Motor neuron (in vitro differentiated cells): ENCODE measurements around the gene ATP12A. TPM values are rescaled to one million over a fixed set of nuclear protein-coding genes. Genes with fewer than 3 reads are reported as not detected.
A peak's percentile ranks its signal among the peaks of the same experiment; 100 is the strongest.

Experiments
- ATAC-seq, 8 experiments: fragments of 200-7000 bp; cut with Tn5 transposase; replicated peaks in 6 of 8; 2 replicates each; pipeline ENCODE4 v1.8.0; 2021; ENCODE audit warnings: mild to moderate bottlenecking in 8 of 8, moderate library complexity in 8 of 8
- H3K27ac ChIP-seq, 2 donors: fragments of 250-450 bp; sonication (Bioruptor Pico); 2 replicates each; pipeline ENCODE4 v1.9.0; 2021; ENCODE audit warnings: antibody characterized with exemption in 2 of 2, mild to moderate bottlenecking in 2 of 2, moderate library complexity in 1 of 2
- H3K4me1 ChIP-seq, 2 donors: fragments of 250-450 bp; sonication (Bioruptor Pico); replicated peaks in 1 of 2; 2 replicates each; pipeline ENCODE4 v1.6.1; 2021; ENCODE audit warnings: antibody characterized with exemption in 2 of 2, mild to moderate bottlenecking in 2 of 2, moderate library complexity in 1 of 2
- H3K4me3 ChIP-seq, 5 donors: fragments of 250-450 bp; sonication (Bioruptor Pico); 2 replicates each; pipeline ENCODE4 v1.9.0; 2021; ENCODE audit warnings: antibody characterized with exemption in 5 of 5, mild to moderate bottlenecking in 5 of 5, moderate library complexity in 4 of 5
- WGBS, 10 experiments: fragments of 450-650 bp; shearing (Covaris generic); methylation state at CpG; one replicate each; pipeline ENCODE4 v1.0.0; 2022; 5-methylcytosine and 5-hydroxymethylcytosine counted together
- in situ Hi-C, 9 experiments: fragments of 400-800 bp; cut with MboI; loops; one replicate each; pipeline ENCODE4 v1.15.0; 2021; ENCODE audit warnings: low sequenced_read_pairs in 9 of 9, low pct_unique_long_range_greater_than_20kb in 2 of 9; ENCODE audit not compliant: unreplicated experiment in 9 of 9
- total RNA-seq, 8 experiments: library from RNA; unstranded; fragments of 300-600 nt; gene quantifications; 2 replicates each; pipeline versions ENCODE4 v1.2.3 to v1.2.4, GENCODE V29; 2022

The ATP12A gene
- total RNA-seq, 8 experiments from 2014 or later = 0.05 to 0.09 TPM; not detected in 6

GRCh38 chr13:24745516-24745860 lies 65.3 kb downstream of the ATP12A start:
- ATAC-seq = no peak
- Histone ChIP-seq H3K4me1 (peaks cover 4% of the 10 kb centered on the region in 2 donors), H3K27ac (no peak overlapping the region), H3K4me3 (no peak overlapping the region)
- WGBS, 10 experiments = 6 to 100% (median 87%) methylated on average over 2 to 20 of the region's 24 CpGs; no CpG with 5 or more reads in 6 of the 10 experiments
- in situ Hi-C loops = loop anchor here in 1 of 9 experiments (25.0 kb wide), 1 partner anchor 242 kb away; no protein-coding TSS in a partner anchor

GRCh38 chr13:24745861-24746617 lies 65.8 kb downstream of the ATP12A start:
- no peak overlapping the region for H3K27ac ChIP-seq
- in situ Hi-C loops = loop anchor here in 1 of 9 experiments (25.0 kb wide), 1 partner anchor 241 kb away; no protein-coding TSS in a partner anchor
- ATAC-seq = peak in 2 of 8 experiments; percentile 7 to 9
- WGBS, 10 experiments = 0 to 20% (median 15%) methylated on average over 2 to 11 of the region's 70 CpGs; no CpG with 5 or more reads in 7 of the 10 experiments
- H3K4me1 ChIP-seq = peaks cover 4% of the 10 kb centered on the region in 2 donors
- peak overlapping the region; percentile 32 to 38 (median 33) for H3K4me3 ChIP-seq

- 0 to 2% (median 0%) methylated on average over 1 to 11 of the region's 56 CpGs; no CpG with 5 or more reads in 4 of the 10 experiments for WGBS, 10 experiments
- Histone ChIP-seq H3K4me3 (peak overlapping the region; percentile 32 to 38 (median 33)), H3K4me1 (peaks cover 4% of the 10 kb centered on the region in 2 donors), H3K27ac (no peak overlapping the region)
- in situ Hi-C loops = loop anchor here in 1 of 9 experiments (25.0 kb wide), 1 partner anchor 241 kb away; no protein-coding TSS in a partner anchor
- peak in 7 of 8 experiments; percentile 44 to 82 (median 79) for ATAC-seq
These were observed 66.5 kb downstream of the ATP12A start for GRCh38 chr13:24746618-24747247.

GRCh38 chr13:24747248-24748060 lies 67.2 kb downstream of the ATP12A start:
- H3K4me1 ChIP-seq = peaks cover 4% of the 10 kb centered on the region in 2 donors
- ATAC-seq = peak; percentile 34 to 74 (median 60)
- in situ Hi-C loops = loop anchor here in 1 of 9 experiments (25.0 kb wide), 1 partner anchor 240 kb away; no protein-coding TSS in a partner anchor
- peak overlapping the region; percentile 32 to 38 (median 33) for H3K4me3 ChIP-seq
- WGBS, 10 experiments = 2 to 8% (median 5%) methylated on average over 4 to 12 of the region's 61 CpGs; no CpG with 5 or more reads in 6 of the 10 experiments
- no peak overlapping the region for H3K27ac ChIP-seq

GRCh38 chr13:24748061-24748400 lies 67.8 kb downstream of the ATP12A start:
- Histone ChIP-seq H3K4me3 (peak overlapping the region; percentile 32 to 38 (median 33)), H3K4me1 (peaks cover 4% of the 10 kb centered on the region in 2 donors), H3K27ac (no peak overlapping the region)
- in situ Hi-C loops = loop anchor here in 1 of 9 experiments (25.0 kb wide), 1 partner anchor 239 kb away; no protein-coding TSS in a partner anchor
- ATAC-seq = peak in 3 of 8 experiments; percentile 11 to 31 (median 28)
- WGBS, 10 experiments = 0 to 67% (median 11%) methylated on average over 1 to 7 of the region's 10 CpGs; no CpG with 5 or more reads in 3 of the 10 experiments

GRCh38 chr13:24759197-24759596 lies 79.0 kb downstream of the ATP12A start:
- ATAC-seq = peak in 3 of 8 experiments; percentile 78 to 93 (median 92)
- in situ Hi-C loops = no loop called here
- Histone ChIP-seq H3K4me1 (no peaks in the 10 kb centered on the region), H3K4me3 (no peak overlapping the region), H3K27ac (no peak overlapping the region)

Other genes with a start within 250 kb of the ATP12A start
- 10 to 100 TPM in 7 of 8 experiments, 1 to 10 TPM in 1; 9.1 to 39.9 (median 18.2) TPM for gene PARP4, start 167.6 kb upstream of the ATP12A start, total RNA-seq
- gene RNF17, start 83.8 kb downstream of the ATP12A start, total RNA-seq = under 1 TPM in 2 of 8 experiments, not detected in 6; 0.05 to 0.87 TPM